ENCODE data around the gene LTB4R. TPM values are rescaled to one million over a fixed set of nuclear protein-coding genes. Genes with fewer than 3 reads are reported as not detected.

Gene LTB4R
- total RNA-seq, 4 donors from 2014 or later = 0.13 to 2.2 (median 0.75) TPM

DNA sequence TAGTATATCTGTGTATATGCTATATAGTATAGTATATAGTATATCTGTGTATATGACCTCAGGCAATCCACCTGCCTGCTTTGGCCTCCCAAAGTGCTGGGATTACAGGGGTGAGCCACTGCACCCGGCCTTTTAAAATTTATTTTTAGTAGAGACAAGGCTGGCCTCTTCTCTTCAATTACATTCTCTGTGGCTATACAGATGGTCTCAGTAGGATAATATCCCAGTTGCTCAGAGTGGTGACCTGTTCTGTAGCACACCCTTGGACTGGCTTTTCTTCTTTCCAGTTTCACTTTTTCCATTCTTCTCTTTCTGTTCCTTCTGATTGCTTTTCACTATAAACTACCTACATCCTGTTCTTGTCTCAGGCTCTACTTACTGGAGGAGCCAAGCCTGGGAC, 53.5 kb downstream of the LTB4R start:
- Histone ChIP-seq H3K4me3 (no peak overlapping the region), H3K27me3 (peaks cover 38 to 46% (median 42%) of the 10 kb centered on the region in 3 donors), H3K4me1 (peaks cover 10% of the 10 kb centered on the region in 2 donors), H3K36me3 (no peaks in the 10 kb centered on the region), H3K9me3 (no peaks in the 10 kb centered on the region), H3K27ac (peak overlapping the region in 3 of 4 donors; percentile 74 to 85 (median 76))
- TF ChIP-seq, protein P1, sequence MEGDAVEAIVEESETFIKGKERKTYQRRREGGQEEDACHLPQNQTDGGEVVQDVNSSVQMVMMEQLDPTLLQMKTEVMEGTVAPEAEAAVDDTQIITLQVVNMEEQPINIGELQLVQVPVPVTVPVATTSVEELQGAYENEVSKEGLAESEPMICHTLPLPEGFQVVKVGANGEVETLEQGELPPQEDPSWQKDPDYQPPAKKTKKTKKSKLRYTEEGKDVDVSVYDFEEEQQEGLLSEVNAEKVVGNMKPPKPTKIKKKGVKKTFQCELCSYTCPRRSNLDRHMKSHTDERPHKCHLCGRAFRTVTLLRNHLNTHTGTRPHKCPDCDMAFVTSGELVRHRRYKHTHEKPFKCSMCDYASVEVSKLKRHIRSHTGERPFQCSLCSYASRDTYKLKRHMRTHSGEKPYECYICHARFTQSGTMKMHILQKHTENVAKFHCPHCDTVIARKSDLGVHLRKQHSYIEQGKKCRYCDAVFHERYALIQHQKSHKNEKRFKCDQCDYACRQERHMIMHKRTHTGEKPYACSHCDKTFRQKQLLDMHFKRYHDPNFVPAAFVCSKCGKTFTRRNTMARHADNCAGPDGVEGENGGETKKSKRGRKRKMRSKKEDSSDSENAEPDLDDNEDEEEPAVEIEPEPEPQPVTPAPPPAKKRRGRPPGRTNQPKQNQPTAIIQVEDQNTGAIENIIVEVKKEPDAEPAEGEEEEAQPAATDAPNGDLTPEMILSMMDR (IDR thresholded peaks at IDR 0.05 in 4 of 5, conservative IDR thresholded peaks at IDR 0.05 in 1 of 5) = no peak
- no peak for TF ChIP-seq POLR2A (IDR thresholded peaks at IDR 0.05)
- in situ Hi-C loops (cut with MboI; ENCODE audit: low sequenced_read_pairs in 4 of 4) (loop anchor here in 1 of 4 donors (5.0 kb wide), 1 partner anchor 67 kb away; no protein-coding TSS in a partner anchor), intact Hi-C loops (cut with DNase I; ENCODE audit: low total_unique reads) (loop anchor here (5.0 kb wide), 1 partner anchor 37 kb away; no protein-coding TSS in a partner anchor)
- ATAC-seq (no peak), DNase-seq (no peak)

- Histone ChIP-seq H3K27ac (peak overlapping the region; percentile 74 to 85 (median 80)), H3K4me3 (peak overlapping the region; percentile 44 to 62 (median 55)), H3K27me3 (peaks cover 38 to 46% (median 43%) of the 10 kb centered on the region in 3 donors), H3K36me3 (no peaks in the 10 kb centered on the region), H3K4me1 (peaks cover 10% of the 10 kb centered on the region in 2 donors), H3K9me3 (no peaks in the 10 kb centered on the region)
- ATAC-seq = peak; percentile 31 to 37
- in situ Hi-C loops (cut with MboI; ENCODE audit: low sequenced_read_pairs in 4 of 4) (loop anchor here in 1 of 4 donors (5.0 kb wide), 1 partner anchor 66 kb away; no protein-coding TSS in a partner anchor), intact Hi-C loops (cut with DNase I; ENCODE audit: low total_unique reads) (loop anchor here (2.0 to 5.0 kb wide), 3 partner anchors 31 to 65 kb away; partner anchors contain the start of gene ADCY4)
- TF ChIP-seq, protein P1 (IDR thresholded peaks at IDR 0.05 in 4 of 5, conservative IDR thresholded peaks at IDR 0.05 in 1 of 5) = peak; percentile 28 to 69 (median 62)
- no peak for TF ChIP-seq POLR2A (IDR thresholded peaks at IDR 0.05)
- peak; percentile 59 to 61 for DNase-seq
Observed at GRCh38 chr14:24365600-24366412, 54.5 kb downstream of the LTB4R start.

GRCh38 chr14:24366413-24366720, 55.1 kb downstream of the LTB4R start:
- Histone ChIP-seq H3K9me3 (no peaks in the 10 kb centered on the region), H3K27me3 (peaks cover 38 to 46% (median 43%) of the 10 kb centered on the region in 3 donors), H3K4me1 (peaks cover 10% of the 10 kb centered on the region in 2 donors), H3K27ac (peak overlapping the region; percentile 74 to 85 (median 80)), H3K36me3 (no peaks in the 10 kb centered on the region), H3K4me3 (peak overlapping the region; percentile 44 to 62 (median 55))
- ATAC-seq (peak; percentile 46 to 55), DNase-seq (no peak)
- intact Hi-C loops (cut with DNase I; ENCODE audit: low total_unique reads) (loop anchor here (2.0 to 5.0 kb wide), 3 partner anchors 32 to 64 kb away; partner anchors contain the start of gene ADCY4), in situ Hi-C loops (cut with MboI; ENCODE audit: low sequenced_read_pairs in 4 of 4) (loop anchor here in 1 of 4 donors (5.0 kb wide), 1 partner anchor 66 kb away; no protein-coding TSS in a partner anchor)
- TF ChIP-seq, protein P1 (IDR thresholded peaks at IDR 0.05 in 4 of 5, conservative IDR thresholded peaks at IDR 0.05 in 1 of 5) = no peak
- TF ChIP-seq POLR2A (IDR thresholded peaks at IDR 0.05) = no peak

DNA sequence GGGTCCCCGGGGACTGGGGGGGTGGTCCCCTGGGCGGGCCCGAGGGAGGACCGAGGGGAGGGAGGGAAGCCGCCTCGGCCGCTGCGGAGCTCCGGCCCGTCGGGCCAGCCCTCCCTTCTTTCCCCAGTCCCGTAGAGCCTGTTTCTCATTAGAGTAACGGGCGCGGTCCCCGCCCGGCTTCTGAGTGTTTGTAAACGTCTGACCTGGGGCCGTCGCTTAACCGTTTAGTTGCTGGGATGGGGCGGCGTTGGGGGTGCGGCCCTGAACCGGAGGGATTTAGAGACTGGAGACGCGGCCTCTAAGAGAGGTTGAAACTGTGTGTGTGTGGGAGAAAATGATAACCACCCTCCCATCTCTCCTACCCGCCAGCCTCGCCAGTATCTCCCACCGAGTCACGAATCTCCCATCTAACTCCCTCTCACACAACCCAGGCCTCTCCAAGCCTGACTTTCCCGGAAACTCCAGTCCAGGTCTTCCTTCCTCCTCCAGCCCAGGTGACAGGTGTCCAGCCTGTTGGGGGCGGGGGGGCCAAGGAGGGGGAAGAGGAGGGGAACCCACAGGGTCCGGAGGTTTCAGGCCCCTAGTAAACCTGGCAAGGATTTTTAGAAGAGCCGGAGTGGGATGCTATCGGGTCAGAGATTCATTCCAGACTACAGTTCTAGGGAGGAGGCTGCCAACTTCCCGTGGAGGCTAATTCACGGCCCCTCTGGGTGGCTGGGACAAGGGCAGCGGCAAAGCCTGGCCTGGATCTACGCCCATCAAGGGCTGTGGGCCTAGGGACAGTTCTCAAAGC, 55.6 kb downstream of the LTB4R start:
- peak; percentile 58 to 73 for DNase-seq
- H3K27me3 ChIP-seq = peaks cover 38 to 46% (median 43%) of the 10 kb centered on the region in 3 donors
- intact Hi-C loops (cut with DNase I; ENCODE audit: low total_unique reads) = loop anchor here (2.0 to 5.0 kb wide), 3 partner anchors 32 to 64 kb away; partner anchors contain the start of gene ADCY4
- ATAC-seq = peak; percentile 48 to 60
- peak overlapping the region; percentile 74 to 85 (median 80) for H3K27ac ChIP-seq
- no peaks in the 10 kb centered on the region for H3K9me3 ChIP-seq
- no peaks in the 10 kb centered on the region for H3K36me3 ChIP-seq
- H3K4me3 ChIP-seq = peak overlapping the region; percentile 44 to 62 (median 55)
- TF ChIP-seq POLR2A (IDR thresholded peaks at IDR 0.05) = peak in 1 of 2 donors; percentile 57
- TF ChIP-seq, protein P1 (IDR thresholded peaks at IDR 0.05 in 4 of 5, conservative IDR thresholded peaks at IDR 0.05 in 1 of 5) = no peak
- peaks cover 10% of the 10 kb centered on the region in 2 donors for H3K4me1 ChIP-seq
- in situ Hi-C loops (cut with MboI; ENCODE audit: low sequenced_read_pairs in 4 of 4) = loop anchor here in 1 of 4 donors (5.0 kb wide), 1 partner anchor 65 kb away; no protein-coding TSS in a partner anchor

Data from gastrocnemius medialis (tissue), 4 donors.